Measurements from ENCODE around the gene PFDN1.
A peak's percentile ranks its signal among the peaks of the same experiment; 100 is the strongest.

Gene PFDN1

DNA sequence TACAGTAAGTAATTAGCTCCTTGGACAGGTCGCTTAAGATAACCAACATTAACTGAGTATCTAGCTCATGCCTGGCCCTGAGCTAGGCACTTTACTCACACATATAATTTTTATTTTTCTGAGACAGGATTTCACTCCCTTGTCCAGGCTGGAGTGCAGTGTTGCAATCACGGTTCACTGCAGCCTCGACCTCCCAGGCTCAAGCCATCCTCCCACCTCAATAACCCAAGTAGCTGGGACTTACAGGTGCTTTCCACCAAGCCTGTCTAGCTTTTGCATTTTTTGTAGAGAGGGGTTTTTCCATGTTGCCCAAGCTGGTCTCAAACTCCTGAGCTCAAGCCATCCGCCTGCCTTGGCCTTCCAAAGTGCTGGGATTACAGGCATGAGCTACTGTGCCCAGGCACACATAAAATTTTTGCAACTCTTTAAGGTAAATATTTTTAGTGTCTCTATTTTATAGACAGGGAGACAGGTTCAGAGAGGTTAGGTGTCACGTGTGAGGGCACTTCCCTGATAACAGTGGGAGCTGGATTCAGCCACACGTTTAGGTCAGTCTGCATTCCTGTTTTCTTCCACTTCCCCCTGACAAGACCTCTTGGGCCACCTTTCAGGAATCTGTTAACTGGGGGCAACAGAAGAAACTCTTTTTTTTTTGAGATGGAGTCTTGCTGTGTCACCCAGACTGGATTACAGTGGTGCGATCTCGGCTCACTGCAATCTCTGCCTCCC lies 25.3 kb upstream of the PFDN1 start:
- DNase-seq: no peak

GRCh38 chr5:140327589-140327988 lies 24.7 kb upstream of the PFDN1 start:
- no peak for DNase-seq

DNA sequence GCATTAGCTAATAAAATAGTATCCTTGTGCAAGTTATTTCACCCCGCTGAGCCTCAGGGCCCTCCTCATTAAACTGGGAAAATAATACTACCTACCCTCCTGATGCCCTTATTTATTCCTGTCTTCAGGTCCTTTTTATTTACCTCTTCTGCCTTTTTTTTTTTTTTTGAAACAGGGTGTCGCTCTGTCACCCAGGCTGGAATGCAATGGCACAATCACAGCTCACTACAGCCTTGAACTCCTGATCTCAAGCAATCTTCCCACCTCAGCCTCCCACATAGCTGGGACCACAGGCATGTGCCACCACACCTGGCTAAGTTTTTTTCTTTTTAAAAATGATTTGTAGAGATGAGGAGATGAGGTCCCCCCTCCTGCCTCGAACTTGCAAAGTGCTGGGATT lies 22.6 kb upstream of the PFDN1 start:
- no peak for DNase-seq

DNA sequence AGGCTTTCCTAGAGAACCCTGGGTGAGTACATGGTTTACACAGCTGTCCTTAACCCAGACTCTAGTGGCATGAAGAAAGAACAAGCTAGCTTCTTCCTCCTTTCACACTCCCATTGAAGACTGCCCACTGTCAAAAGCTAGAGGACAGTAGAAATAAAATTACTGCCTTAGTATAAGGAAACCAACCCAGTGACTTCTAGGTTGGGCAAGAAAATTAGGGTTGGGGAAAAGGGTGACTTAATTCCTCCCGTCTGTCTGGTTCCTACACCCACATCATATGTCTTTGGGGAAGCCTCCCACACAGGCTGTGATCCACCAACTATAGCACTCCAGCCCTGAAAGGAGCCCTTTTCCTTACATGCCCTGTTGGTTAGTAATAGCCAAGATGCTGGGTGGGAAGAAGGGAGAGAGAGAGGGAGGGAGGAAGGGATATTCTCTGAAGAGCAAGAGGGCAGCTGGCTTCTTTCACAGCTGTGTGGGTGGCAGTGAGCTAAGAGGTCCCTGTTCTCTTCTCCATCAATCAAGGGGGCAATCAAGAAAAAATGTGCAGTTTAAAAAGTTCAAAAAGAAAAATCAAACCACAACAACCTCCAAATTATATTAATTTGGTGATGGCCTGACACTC lies 21.8 kb upstream of the PFDN1 start:
- no peak for DNase-seq

DNA sequence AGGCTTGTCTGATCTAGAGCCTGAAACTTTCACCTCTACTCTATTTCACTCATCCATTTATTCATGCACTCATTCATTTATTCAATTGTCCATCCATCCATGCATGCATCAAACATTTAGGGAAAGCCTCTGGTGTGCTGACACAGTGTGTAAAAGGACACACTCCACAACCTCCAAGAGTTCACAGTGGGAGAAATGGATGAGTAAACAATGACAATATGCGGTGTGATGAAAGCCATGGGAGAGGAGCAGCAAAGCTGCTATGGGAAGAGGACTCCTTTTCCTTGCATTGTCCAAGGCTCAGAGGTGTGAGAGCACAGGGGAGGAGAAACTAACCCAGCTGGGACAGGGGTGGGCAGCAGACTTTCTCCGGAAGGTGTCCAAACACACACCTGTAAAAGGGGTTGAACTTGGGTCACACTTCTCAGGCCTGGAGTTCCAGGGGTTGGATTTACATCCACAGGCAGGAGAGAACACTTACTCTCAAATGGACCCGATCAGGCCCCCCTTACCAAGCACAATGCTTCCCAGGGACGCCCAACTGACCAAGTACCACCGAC lies 21.2 kb upstream of the PFDN1 start:
- DNase-seq: no peak

DNA sequence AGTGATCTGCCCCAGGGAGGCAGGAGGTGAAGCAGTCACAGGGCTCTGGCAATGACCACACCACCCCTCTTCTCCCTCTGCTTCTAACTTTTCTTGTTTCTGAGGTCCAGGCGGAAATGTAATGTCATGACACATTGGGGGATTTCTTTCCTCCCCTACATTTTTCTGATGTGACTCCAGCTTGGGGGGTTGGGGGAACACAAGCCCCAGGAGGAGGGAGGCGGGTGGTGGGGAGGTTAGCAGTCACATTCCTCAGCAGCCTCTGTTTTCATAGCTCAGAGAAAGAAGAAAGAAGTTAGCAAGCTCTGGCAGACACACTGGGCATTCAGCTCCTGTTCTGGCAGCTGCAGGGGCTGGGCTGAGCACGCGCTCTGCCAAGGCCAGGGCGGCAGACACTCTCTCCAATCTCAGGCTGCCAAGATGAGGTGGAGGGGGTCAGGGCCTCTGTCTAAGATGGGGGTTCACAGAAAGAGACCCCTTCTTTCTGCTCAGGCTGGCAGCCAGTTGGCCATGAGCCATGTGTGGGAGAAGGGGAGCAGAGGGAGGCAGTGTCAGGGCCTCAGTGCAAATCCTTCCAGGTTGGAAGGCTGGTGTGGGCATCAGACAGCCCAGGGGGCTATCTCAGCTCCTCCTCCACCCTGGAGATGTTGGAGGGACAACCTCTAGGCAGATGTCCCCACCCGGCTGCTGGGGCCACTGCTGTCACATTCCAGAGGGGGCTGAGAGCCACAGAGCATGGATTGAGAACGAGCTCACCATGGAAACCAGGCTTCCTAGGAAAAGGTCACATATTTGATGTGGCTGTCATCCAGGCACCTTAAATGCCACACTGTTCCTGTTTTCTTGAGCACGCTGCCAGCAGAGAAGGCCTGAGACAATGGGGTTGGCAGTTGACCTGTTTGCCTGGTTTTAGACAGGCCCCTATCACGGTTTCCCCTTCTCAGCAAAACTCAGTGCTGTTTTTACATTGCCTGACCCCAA lies 20.1 kb upstream of the PFDN1 start:
- DNase-seq: peak; percentile 96

- DNase-seq: no peak
Observed at GRCh38 chr5:140321796-140322195, 18.9 kb upstream of the PFDN1 start.

GRCh38 chr5:140319833-140320232 lies 16.9 kb upstream of the PFDN1 start:
- DNase-seq: no peak

GRCh38 chr5:140318792-140319191 lies 15.9 kb upstream of the PFDN1 start:
- DNase-seq: no peak

GRCh38 chr5:140317859-140318258 lies 15.0 kb upstream of the PFDN1 start:
- no peak for DNase-seq

DNA sequence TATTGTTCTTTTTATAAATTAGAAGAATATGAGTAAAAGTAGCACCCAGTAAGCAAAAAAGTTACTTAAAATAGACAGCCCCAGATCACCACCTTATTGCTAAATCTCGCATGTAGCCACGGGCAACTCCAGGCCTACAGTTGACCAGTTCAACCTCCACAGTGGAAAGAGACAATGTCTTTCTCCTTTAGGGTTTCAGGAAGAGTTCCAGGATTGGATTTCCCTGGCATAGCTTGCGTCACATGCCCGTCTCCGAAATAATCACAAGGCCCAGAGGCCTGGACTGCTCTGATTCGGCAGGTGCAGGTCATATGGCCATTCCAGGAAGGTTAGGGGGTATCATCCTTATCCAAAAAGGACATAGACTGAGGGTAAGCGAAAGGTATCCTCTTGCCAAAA lies 9.9 kb upstream of the PFDN1 start:
- DNase-seq: no peak

- DNase-seq: no peak
Observed at GRCh38 chr5:140312067-140312790, 9.3 kb upstream of the PFDN1 start.

- DNase-seq: no peak
Observed at GRCh38 chr5:140311011-140311467, 8.1 kb upstream of the PFDN1 start.

DNA sequence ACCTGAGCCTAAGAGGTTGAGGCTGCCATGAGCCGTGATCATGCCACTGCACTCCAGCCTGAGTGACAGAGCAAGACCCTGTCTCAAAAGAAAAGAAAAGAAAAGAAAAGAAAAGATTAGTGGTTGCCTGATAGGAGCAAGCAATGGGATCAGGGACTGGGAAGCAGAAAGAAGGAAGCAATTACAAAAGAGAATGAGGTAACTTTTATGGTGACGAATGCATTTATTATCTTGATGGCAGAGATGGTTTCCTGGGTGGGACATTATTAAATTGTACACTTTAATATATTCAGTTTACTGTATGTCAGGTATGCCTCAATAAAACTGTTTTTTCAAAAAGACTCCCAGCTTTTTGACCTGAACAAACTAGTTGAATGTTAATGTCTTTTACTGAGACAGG lies 7.5 kb upstream of the PFDN1 start:
- no peak for DNase-seq

DNA sequence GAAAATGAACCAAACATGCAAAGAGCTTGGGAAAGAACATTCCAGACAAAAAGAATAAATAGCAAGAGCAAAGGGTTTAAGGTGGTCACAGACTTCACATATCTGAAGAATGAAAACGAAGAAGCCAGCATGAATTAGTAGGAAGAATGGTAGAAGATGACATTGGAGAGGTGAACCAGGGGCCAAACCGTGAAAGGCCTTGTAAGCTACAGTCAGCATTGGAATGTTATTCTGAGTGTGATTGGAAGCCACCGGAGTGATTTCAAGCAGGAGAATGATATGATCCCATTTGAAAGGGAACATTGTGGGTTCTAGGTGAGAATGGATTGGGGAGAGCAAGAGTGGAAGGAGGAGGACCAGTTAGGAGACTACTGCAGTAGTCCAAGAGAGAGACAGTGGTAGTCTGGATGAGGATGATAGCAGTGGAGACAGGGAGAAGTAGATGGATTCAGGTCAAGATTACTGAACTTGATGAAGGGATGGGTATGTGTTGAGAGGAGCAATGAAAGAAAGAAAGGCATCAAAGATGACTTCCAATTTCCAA lies 6.9 kb upstream of the PFDN1 start:
- DNase-seq: no peak

GRCh38 chr5:140305471-140305870 lies 2.6 kb upstream of the PFDN1 start:
- no peak for DNase-seq

GRCh38 chr5:140303966-140304365 lies 1.1 kb upstream of the PFDN1 start:
- DNase-seq: no peak

GRCh38 chr5:140301136-140301535 lies 1.8 kb downstream of the PFDN1 start:
- DNase-seq: no peak

DNA sequence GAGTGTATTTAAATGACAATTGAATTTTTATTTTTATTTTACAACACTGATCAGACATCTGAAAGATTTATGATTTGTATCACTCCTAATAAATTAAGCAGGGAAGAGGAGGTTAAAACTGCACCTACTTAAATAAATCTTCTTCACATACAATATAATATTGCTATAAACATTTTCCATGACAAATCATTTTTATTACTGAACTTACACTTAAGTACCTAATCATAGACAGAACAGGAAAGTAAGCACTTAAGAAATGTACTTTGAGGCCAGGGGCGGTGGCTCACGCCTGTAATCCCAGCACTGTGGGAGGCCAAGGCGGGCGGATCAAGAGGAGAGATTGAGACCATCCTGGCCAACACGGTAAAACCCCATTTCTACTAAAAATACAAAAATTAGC lies 3.8 kb downstream of the PFDN1 start:
- DNase-seq: no peak

- no peak for DNase-seq
Observed at GRCh38 chr5:140298183-140298601, 4.7 kb downstream of the PFDN1 start.

DNA sequence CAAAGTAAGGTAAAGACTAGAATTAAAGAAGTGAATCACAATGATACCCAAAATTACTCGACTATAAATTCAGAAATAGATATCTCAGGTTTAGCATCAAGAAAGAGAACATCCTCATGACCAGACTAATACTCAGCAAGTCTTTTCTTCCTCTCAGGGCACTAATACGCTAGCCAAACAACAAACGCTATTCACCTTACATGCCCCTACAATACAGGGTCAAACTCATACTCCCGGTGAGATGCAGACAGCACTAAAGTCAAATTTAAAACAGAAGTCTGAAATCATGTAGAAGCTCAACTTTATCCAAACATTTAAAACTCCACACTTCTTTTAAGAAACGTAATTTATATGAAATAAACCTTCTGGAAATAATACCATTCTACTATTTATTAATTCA lies 5.6 kb downstream of the PFDN1 start:
- no peak for DNase-seq

GRCh38 chr5:140296289-140296688 lies 6.6 kb downstream of the PFDN1 start:
- no peak for DNase-seq

Data from NCI-H2029 treated with DMSO at 0.1 percent for 48 hours (cell line).